NCI-H2196 (cell line): ENCODE measurements around the gene IFT52.
"Not testable (repeated sequence)": the region's sequence is repeated elsewhere in the genome, so short reads cannot be mapped to it uniquely, and the experiment has no call there.

Experiments
- DNase-seq: peaks from one replicate; lab custom pipeline; 2025; ENCODE audit not compliant: unreplicated experiment; lab: John Stamatoyannopoulos, UW

The IFT52 gene

DNA sequence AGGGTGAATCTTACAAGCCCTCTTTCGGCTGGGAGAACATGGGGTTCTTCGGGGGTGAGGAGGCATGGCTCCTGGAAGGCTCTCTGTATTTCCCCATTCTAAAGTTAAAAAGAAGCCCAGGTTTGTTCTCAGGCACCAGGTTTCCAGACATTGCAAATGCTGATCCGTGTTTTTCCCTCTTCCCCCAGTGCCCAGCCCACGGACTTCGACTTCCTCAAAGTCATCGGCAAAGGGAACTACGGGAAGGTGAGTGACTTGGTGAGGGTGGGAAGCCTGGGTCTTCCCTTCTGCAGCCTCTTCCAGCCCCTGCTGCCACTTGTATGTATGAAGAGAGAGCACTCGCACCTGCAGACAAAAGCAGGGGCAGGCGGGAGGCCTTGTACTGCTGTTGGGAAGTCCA, 23.3 kb upstream of the IFT52 start:
- DNase-seq: no peak

DNA sequence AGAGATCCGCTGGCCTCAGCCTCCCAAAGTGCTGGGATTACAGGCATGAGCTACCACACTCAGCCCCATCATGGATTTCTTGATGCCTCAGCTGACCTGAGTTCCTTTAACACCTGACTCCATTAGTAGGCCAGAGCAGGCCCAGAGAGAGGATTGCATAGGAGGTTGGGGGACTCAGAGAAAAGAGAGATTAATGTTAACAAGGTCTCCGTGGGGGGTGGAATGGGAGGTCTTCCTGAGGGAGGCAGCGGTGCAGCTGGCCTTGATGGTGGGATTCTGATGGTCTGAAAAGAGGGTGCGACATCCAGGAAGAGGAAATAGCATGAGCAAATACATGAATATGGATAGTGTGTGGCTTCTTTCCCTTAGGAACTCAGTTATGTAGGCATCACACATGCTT, 22.0 kb upstream of the IFT52 start:
- DNase-seq: no peak

DNA sequence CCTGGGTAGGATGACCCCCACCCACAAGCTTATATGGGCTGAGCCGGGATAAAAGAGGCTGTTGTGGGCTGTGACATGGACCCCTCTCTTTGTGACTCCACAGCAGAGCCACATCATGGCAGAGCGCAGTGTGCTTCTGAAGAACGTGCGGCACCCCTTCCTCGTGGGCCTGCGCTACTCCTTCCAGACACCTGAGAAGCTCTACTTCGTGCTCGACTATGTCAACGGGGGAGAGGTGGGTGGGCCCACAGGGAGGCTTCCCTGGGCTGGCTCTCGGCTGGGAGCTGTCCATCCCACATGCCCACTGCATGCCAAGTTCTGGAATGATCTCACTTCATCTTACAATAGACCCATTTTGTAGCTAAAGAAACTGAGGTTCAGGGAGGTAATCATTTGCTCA, 21.5 kb upstream of the IFT52 start:
- DNase-seq: no peak

DNA sequence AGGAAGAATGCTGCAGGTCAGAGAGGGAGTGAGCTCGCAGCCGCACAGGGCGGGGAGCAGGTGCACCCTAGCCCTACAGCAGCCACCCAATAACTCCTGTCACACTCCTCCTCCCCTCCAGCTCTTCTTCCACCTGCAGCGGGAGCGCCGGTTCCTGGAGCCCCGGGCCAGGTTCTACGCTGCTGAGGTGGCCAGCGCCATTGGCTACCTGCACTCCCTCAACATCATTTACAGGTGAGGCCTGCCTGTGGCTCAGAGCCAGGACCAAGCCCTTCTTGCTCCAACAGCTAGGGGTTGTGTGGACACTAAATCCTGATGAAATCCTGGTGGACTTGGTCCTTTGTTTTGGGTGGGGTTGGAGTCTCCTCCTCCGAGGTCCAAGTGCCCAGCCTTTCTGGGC, 20.2 kb upstream of the IFT52 start:
- DNase-seq: no peak

DNA sequence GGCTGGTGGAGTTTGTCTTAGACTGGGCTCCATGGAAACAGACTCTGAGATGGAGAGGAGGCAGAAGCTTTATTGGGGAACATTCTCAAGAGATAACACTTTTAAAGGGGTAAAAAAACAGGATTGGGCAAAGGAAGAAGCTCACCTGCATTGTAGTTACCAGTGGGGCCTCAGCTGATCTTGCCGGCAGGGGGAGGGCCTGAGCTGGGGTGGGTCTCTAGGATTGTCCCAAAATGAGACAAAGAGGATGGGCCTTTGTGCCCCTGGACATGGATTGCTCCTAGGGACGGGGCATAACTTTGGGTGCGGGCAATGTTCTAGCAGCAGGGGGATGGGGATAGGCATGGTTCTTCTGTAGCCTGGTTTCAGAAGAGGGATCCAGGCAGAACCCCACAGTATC, 19.4 kb upstream of the IFT52 start:
- no peak for DNase-seq

DNA sequence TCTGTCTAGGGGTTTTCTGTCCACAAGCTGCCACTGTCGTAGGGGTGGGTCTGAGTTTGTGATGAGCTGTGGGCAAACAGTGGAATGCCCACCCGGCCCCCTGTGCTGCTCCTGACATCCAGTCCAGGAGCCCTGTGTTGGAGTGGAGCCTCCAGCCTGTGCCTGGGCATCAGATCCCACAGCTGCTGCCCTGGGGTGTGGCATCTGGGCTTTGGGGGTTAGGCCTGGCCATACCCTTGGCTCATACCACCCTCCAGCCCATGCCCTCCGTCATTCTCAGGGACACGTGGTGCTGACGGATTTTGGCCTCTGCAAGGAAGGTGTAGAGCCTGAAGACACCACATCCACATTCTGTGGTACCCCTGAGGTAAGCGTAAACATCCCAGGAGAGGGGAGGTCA, 19.0 kb upstream of the IFT52 start:
- DNase-seq: no peak

DNA sequence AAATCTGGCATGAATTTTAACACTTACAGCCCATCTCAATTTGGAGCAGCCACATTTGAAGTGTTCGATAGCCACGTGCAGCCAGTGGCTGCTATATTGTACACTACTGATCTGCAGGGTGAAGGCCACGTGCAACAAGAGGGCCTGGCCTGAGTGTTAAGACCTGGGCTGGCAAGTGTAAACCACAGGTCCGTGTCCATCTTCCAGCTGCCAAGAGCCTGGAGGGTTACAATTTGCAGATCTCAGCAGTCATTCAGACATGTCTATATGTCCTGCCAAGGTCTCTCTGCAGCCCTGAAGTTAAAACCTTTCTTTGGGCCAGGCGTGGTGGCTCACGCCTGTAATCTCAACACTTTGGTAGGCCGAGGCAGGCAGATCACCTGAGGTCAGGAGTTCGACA, 17.8 kb upstream of the IFT52 start:
- no peak for DNase-seq

DNA sequence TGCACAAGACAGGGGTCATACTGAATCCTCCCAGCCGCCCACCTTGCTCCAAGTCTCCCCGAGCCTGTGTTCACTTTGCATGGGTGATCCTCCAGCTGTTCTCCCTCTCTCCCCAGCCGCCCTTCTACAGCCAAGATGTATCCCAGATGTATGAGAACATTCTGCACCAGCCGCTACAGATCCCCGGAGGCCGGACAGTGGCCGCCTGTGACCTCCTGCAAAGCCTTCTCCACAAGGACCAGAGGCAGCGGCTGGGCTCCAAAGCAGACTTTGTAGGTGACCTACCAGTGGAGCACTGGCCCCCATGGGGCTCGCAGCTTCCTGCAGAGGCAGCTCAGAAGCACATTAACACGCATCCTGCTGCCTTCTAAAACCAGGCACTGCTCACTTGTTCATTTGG, 14.6 kb upstream of the IFT52 start:
- DNase-seq: no peak

DNA sequence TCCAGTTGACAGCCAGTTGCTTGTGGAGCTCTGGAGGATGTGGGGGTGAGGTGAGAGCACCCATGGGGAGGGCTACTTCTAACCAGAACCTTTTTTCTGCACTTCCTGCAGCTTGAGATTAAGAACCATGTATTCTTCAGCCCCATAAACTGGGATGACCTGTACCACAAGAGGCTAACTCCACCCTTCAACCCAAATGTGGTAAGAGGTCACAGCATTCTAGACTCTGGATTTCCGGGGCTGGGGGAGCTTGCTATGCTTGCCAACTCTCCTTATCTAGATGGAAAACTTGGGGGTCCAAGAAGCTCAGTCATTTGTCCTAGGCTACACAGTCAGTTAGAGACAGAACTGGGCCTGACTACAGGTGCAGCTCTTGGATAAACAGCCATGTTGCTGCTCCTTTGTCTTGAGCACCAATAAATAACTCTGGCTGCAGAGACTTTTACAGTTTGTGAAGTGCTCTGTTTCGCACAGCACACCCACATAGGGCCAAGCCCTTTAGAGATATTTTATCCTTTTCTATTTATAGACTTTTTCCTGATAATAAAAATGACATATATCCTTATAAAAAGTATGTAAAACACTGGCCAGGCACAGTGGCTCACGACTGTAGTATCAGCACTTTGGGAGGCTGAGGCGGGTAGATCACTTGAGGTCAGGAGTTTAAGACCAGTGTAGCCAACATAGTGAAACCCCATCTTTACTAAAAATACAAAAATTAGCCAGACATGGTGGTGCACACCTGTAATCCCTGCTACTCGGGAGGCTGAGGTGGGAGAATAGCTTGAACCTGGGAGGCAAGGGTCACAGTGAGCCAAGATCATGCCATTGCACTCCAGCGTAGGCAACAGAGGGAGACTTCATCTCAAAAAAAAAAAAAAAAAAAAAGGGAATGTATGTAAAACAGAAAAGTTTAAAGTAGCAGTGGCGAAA, 10.6 kb upstream of the IFT52 start:
- DNase-seq: no peak

DNA sequence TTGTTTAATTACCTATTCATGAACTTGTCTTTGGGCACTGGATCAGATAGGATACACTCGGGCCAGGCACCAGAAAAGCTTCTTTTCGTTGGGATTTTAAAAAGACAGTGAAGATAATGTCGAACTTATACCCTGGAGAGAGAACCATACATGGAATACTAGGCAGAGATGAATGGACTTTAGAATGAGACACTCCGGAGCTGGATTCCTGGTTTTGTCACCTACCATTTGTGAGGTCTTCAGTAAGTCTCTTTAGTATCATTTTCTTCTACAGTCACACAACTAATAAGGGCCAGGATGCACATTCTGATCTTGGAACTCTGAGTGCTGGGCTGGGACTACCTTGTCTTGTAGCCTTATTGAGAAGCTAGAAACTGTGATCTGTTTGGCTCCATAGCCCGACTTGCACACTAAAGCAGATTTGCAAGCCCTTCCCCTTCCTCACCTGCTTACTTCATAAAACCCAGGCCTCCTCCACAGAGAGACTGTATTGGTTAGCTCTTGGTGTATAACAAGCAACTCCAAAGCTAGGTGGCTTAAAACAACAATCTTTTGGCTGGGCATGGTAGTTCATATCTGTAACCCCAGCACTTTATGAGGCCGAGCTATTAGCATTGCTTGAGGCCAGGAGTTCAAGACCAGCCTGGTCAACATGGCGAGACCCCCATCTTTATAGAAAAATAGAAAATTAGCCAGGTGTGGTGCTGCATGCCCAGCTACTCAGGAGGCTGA, 7.4 kb upstream of the IFT52 start:
- no peak for DNase-seq

DNA sequence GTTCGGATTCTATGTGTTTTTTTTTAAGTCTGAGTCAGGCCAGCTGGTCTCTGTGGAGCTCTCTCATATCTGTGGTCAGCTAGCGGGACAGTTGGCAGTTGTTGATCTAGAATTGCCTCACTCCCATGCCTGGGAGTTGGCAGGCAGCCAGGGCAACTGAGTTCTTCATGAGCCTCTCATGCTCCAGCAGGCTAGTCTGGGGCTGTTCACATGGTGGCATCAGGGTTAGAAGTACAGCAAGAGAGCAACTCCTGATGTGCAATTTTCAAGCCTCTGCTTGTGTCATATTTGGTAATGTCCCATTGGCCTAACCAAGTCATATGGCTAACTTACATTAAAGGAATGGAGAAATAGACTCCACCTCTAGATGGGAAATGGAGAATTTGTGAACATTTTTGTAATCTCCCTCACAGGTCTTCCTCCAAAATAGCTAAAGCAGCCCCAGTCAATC, 6.7 kb upstream of the IFT52 start:
- DNase-seq: peak; percentile 19

DNA sequence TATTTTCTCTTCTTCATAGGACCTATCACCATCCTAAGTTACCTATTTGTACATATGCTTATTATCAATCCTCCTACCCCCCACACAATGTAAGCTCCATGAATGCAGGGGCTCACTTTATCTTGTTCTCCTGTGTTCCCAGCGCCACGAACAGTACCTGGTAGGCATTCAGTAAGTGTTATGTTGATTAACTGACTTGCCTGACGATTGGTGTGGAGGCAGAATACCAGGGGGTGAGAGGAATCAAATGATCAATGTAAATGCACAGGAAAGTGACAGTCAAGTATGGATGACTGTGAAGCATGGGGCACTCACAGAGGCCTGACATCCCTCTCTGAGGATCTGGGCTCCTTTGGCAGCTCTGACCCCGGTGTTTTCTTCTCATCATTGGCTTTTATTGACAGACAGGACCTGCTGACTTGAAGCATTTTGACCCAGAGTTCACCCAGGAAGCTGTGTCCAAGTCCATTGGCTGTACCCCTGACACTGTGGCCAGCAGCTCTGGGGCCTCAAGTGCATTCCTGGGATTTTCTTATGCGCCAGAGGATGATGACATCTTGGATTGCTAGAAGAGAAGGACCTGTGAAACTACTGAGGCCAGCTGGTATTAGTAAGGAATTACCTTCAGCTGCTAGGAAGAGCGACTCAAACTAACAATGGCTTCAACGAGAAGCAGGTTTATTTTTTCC, 6.1 kb upstream of the IFT52 start:
- DNase-seq: no peak

DNA sequence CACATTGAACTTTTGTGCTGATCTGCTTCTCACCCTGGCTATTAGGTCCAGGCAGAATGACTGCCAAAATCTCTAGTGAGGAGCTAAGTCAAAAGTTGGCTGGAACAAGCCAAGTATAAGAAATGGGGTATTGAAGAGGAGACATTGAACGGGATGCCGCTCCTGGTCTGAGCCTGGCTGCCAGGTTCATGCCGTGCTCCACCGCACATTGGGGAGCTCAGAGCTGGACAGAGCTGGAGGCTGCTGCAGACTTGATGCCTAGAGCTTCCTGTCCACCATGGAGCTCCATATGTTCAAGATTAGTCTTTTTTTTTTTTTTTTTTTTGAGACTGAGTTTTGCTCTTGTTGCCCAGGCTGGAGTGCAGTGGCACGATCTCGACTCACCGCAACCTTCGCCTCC, 4.1 kb upstream of the IFT52 start:
- DNase-seq: no peak

DNA sequence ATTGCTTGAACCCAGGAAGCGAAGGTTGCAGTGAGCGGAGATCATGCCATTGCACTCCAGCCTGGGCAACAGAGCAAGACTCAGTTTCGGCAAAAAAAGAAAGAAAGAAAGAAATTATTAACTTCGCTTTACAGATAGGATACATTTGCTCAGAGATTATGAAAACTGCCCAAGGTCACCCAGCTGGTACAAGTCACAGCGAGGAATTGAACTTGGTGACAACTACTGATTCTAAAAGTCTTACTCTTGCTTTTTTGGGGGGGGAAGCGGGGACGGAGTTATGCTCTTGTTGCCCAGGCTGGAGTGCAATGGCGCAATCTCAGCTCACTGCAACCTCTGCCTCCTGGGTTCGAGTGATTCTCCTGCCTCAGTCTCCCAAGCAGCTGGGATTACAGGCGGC, 2.2 kb upstream of the IFT52 start:
- not testable (repeated sequence) for DNase-seq

DNA sequence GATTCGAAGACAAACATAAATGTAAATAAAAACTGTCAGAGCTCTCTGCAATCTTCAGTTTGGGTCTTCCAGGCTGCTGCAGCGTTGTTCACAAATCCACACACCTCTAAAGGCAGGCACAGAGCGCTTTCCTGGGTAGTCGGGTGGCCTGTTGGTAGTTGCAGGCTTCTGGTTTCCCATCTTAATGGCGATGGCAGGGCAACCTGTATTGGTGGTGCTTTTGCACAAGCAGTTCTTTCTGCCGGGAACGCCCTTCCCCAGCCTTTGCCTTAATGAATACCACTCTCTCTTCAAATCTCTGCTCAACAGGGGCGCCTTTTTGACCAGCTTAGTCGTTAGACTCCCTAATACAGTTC, 723 bp upstream of the IFT52 start:
- DNase-seq: no peak

DNA sequence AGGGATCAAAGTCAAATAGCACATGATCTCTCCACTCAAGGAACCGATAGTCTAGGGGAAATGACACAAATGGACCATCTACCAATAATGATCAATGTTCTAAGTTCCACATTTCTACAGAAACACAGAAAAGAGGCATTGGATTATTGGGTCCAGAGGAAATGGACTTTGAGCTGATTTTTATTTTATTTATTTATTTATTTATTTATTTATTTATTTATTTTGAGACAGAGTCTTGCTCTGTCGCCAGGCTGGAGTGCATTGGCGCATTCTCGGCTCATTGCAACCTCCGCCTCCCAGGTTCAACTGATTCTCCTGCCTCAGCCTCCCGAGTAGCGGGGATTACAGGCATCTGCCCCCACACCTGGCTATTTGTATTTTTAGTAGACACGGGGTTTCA, 11.2 kb downstream of the IFT52 start:
- DNase-seq: not testable (repeated sequence)

DNA sequence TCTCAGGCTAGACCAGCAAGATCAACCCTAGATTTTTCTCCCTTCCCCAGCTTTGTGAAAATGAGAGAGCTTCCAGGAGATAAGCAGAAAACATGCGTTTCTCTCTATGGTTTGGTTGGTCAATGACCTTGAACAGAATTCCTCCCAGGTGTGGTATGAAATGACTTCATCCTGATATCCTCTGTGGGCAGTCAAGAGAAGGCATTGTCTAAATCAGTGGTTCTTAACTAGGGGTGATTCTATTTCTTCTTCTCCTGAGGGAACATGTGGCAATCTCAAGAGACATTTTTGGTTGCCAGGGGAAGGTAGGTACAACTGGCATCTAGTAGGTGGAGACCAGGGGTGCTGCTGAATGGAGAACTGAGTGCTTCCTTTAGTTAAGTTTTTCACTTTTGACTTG, 12.4 kb downstream of the IFT52 start:
- no peak for DNase-seq

DNA sequence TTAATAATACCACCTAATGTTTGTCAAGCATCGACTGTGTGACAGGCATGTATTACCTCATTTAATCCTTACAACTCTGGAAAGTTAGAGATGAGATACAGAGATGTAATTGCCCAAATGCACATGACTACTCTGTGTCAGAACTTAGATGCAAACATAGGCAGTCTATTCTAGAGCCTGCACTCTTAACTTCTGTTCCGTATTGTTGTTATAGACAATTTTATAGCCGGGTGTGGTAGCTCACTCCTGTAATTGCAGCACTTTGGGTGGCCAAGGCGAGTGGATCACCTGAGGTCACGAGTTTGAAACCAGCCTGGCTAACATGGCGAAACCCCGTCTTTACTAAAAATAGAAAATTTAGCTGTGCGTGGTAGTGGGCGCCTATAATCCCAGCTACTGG, 15.0 kb downstream of the IFT52 start:
- no peak for DNase-seq

DNA sequence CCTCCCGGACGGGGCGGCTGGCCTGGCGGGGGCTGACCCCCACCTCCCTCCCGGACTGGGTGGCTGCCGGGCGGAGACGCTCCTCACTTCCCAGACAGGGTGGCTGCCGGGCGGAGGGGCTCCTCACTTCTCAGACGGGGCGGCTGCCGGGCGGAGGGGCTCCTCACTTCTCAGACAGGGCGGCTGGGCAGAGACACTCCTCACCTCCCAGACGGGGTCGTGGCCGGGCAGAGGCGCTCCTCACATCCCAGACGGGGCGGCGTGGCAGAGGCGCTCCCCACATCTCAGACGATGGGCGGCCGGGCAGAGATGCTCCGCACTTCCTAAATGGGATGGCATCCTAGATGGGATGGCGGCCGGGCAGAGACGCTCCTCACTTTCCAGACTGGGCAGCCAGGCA, 16.5 kb downstream of the IFT52 start:
- DNase-seq: not testable (repeated sequence)

DNA sequence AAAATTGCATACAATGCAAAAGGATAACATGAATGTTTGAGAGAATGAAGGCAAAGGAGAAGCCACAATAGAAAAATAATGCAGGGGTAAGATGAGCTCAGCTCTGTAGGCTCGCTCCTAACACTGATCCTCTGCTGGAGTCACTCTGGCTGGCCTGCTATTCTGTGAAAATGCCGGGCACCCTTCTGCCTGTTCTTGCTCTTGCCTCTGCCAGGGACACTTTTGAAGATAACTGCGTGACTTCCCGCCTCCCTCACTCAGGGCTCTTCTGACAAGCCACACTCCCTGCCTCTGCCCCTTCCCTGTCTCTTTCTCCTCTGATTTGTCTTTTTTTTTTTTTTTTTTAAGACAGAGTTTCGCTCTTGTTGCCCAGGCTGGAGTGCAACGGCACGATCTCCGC, 40.9 kb downstream of the IFT52 start:
- DNase-seq: no peak

DNA sequence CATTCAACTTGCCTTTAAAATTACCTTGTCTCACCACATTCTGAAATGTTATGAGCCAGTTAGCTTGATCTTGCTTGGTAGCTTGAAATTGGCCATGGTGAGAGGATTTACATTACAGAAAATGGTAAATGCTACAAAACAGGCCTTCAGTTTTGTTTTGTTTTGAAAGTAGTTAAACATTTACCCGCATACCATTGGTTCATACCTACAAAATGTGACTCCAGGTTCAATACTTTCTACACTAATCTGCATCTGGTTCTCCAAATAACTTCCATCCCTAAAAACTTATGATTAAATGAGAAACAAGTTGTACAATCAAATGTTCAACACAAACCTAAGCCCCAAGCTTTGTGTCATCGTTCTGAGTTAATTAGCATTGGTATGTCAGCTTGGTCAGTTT, 45.7 kb downstream of the IFT52 start:
- no peak for DNase-seq

DNA sequence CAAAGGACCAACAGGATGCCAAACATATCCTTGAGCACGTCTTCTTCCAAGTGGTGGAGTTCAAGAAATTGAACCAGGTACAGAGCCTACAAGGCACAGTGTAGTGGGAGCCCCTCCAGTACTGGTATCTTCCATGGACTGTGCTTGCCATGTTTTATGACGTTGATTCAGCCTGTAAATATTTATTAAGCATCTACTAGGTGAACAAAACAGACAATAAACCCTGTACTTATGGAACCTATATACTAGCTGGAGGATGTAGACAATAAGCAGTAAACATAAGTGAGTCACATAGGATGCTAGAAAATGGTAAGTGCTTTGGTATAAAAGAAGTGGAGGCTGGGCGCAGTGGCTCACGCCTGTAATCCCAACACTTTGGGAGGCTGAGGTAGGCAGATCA, 51.8 kb downstream of the IFT52 start:
- DNase-seq: no peak
